Panc1 (cell line): ENCODE data around the gene USP10. TPM values are rescaled to one million over a fixed set of nuclear protein-coding genes. Genes with fewer than 3 reads are reported as not detected.

Experiments used
- ATAC-seq: fragments of 200-7000 bp; cut with Tn5 transposase; 2 replicates; pipeline ENCODE4 v1.9.1; 2020; ENCODE audit warnings: mild to moderate bottlenecking, moderate library complexity
- BruUV-seq: library from RNA; stranded (reverse); fragments of 400-500 nt; replicated peaks from 2 replicates; lab custom pipeline; 2021; lab: Mats Ljungman, UMichigan
- CTCF ChIA-PET: fragments of 300-600 bp; sonication (Branson Sonifier 250); formaldehyde crosslinking; loops from one replicate; lab custom pipeline; 2022; ENCODE audit warnings: antibody characterized with exemption; lab: Charles Lee
- POLR2A ChIA-PET: fragments of 300-600 bp; sonication (Branson Sonifier 250); formaldehyde crosslinking; loops from one replicate; lab custom pipeline; 2022; ENCODE audit warnings: antibody characterized with exemption; lab: Charles Lee
- DNase-seq: peaks from one replicate; pipeline ENCODE4 v3.0.0-alpha.2; 2010; ENCODE audit warnings: low read depth, low spot score
- H3K27ac ChIP-seq: 2 replicates; pipeline ENCODE4 v1.5.1; 2011; ENCODE audit warnings: mild to moderate bottlenecking, low read length, inconsistent platforms
- H3K27me3 ChIP-seq: fragments of 200-500 bp; sonication (Bioruptor generic); 2 replicates; pipeline ENCODE4 v1.6.0; 2014; ENCODE audit warnings: low read length, inconsistent platforms; ENCODE audit not compliant: control insufficient read depth, insufficient read depth
- H3K36me3 ChIP-seq: fragments of 200-500 bp; sonication (Bioruptor generic); 2 replicates; pipeline ENCODE4 v1.5.1; 2014; ENCODE audit warnings: inconsistent platforms, mild to moderate bottlenecking, low read length, moderate library complexity; ENCODE audit not compliant: control insufficient read depth, insufficient read depth
- H3K4me1 ChIP-seq: 2 replicates; pipeline ENCODE4 v1.5.1; 2011; ENCODE audit warnings: inconsistent platforms, mild to moderate bottlenecking, low read length, moderate library complexity; ENCODE audit not compliant: control insufficient read depth, insufficient read depth
- H3K4me3 ChIP-seq, 2 experiments: 2 replicates each; pipeline ENCODE4 v1.5.1; 2011 to 2012; ENCODE audit warnings: low read depth in 2 of 2, low read length in 2 of 2, mild to moderate bottlenecking in 2 of 2, inconsistent platforms in 1 of 2, moderate library complexity in 1 of 2
- H3K9me3 ChIP-seq: fragments of 200-500 bp; sonication (Bioruptor generic); 2 replicates; pipeline ENCODE4 v1.5.1; 2014; ENCODE audit warnings: low read depth, mild to moderate bottlenecking, inconsistent platforms, low read length, moderate library complexity; ENCODE audit not compliant: control insufficient read depth, insufficient read depth
- POLR2AphosphoS5 ChIP-seq: IDR thresholded peaks from 2 replicates; pipeline ENCODE4 v1.6.1; 2012; ENCODE audit warnings: mild to moderate bottlenecking, low read depth, low read length, moderate library complexity
- SIN3A ChIP-seq: IDR thresholded peaks from 2 replicates; pipeline ENCODE4 v1.6.1; 2012; ENCODE audit warnings: low read depth, mild to moderate bottlenecking, low read length, moderate library complexity, borderline replicate concordance; ENCODE audit not compliant: insufficient read depth
- TCF7L2 ChIP-seq: IDR thresholded peaks from 2 replicates; pipeline ENCODE4 v1.6.1; 2011; ENCODE audit warnings: mild to moderate bottlenecking, low read depth, low read length, inconsistent platforms
- in situ Hi-C: cut with HindIII; loops from 2 replicates; pipeline ENCODE4 v1.10.0; 2016; ENCODE audit warnings: low sequenced_read_pairs, low pct_unique_long_range_greater_than_20kb
- intact Hi-C: fragments of 100-400 bp; cut with micrococcal nuclease; formaldehyde crosslinking; loops from one replicate; pipeline ENCODE4 v1.10.0; 2022; ENCODE audit not compliant: unreplicated experiment
- total RNA-seq: library from RNA; stranded (reverse); gene quantifications from one replicate; pipeline ENCODE4 v1.2.1, GENCODE V29; 2021; ENCODE audit not compliant: unreplicated experiment
- TF ChIP-seq, protein P1 (sequence below), 2 experiments: IDR thresholded peaks; 2 replicates each; pipeline ENCODE4 v1.6.1; 2011 to 2012; ENCODE audit warnings: low read depth in 2 of 2, control low read depth in 1 of 2, low read length in 1 of 2, mild to moderate bottlenecking in 1 of 2, moderate library complexity in 1 of 2; ENCODE audit not compliant: insufficient read depth in 1 of 2
- TF ChIP-seq, protein P2 (sequence below): fragments of 450-650 bp; IDR thresholded peaks from 2 replicates; pipeline ENCODE4 v1.5.1; 2017; ENCODE audit warnings: mild to moderate bottlenecking

USP10 gene
- total RNA-seq, 1 experiment from 2014 or later, result 77.4 TPM

DNA sequence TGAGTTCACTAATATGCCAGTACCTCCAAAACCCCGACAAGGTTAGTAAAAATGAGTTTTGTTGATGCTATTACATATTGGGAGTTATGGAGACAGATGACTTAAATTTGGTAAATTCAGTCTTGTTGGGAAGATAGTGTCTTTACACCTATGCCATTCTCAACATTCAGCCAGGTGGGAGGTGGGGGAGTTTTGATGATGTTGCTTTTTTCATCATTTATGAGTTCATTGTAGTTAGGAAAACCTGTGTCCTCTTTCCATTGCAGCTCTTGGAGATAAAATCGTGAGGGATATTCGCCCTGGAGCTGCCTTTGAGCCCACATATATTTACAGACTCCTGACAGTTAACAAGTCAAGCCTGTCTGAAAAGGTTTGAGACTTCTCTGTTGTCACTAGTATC lies 60.1 kb downstream of the USP10 start:
- BruUV-seq, result no TSS peak
- TF ChIP-seq, protein P1, sequence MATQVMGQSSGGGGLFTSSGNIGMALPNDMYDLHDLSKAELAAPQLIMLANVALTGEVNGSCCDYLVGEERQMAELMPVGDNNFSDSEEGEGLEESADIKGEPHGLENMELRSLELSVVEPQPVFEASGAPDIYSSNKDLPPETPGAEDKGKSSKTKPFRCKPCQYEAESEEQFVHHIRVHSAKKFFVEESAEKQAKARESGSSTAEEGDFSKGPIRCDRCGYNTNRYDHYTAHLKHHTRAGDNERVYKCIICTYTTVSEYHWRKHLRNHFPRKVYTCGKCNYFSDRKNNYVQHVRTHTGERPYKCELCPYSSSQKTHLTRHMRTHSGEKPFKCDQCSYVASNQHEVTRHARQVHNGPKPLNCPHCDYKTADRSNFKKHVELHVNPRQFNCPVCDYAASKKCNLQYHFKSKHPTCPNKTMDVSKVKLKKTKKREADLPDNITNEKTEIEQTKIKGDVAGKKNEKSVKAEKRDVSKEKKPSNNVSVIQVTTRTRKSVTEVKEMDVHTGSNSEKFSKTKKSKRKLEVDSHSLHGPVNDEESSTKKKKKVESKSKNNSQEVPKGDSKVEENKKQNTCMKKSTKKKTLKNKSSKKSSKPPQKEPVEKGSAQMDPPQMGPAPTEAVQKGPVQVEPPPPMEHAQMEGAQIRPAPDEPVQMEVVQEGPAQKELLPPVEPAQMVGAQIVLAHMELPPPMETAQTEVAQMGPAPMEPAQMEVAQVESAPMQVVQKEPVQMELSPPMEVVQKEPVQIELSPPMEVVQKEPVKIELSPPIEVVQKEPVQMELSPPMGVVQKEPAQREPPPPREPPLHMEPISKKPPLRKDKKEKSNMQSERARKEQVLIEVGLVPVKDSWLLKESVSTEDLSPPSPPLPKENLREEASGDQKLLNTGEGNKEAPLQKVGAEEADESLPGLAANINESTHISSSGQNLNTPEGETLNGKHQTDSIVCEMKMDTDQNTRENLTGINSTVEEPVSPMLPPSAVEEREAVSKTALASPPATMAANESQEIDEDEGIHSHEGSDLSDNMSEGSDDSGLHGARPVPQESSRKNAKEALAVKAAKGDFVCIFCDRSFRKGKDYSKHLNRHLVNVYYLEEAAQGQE (IDR thresholded peaks at IDR 0.05; ENCODE audit: insufficient read depth in 1 of 2, low read depth in 2 of 2, low read length in 1 of 2), result no peak
- TF ChIP-seq SIN3A, result no peak
- TF ChIP-seq, protein P2, sequence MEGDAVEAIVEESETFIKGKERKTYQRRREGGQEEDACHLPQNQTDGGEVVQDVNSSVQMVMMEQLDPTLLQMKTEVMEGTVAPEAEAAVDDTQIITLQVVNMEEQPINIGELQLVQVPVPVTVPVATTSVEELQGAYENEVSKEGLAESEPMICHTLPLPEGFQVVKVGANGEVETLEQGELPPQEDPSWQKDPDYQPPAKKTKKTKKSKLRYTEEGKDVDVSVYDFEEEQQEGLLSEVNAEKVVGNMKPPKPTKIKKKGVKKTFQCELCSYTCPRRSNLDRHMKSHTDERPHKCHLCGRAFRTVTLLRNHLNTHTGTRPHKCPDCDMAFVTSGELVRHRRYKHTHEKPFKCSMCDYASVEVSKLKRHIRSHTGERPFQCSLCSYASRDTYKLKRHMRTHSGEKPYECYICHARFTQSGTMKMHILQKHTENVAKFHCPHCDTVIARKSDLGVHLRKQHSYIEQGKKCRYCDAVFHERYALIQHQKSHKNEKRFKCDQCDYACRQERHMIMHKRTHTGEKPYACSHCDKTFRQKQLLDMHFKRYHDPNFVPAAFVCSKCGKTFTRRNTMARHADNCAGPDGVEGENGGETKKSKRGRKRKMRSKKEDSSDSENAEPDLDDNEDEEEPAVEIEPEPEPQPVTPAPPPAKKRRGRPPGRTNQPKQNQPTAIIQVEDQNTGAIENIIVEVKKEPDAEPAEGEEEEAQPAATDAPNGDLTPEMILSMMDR, result no peak
- no peak for TF ChIP-seq POLR2AphosphoS5
- Histone ChIP-seq H3K36me3 (peaks cover 6% of the 10 kb centered on the region; the same call in 1 of the 2 replicates), H3K4me1 (0 out of 2 replicates have a peak, but pooled peaks cover under 1% of the 10 kb centered on the region), H3K27me3 (no peaks in the 10 kb centered on the region), H3K4me3 (no peak overlapping the region), H3K9me3 (no peaks in the 10 kb centered on the region), H3K27ac (no peak overlapping the region)
- in situ Hi-C loops (no loop called here), intact Hi-C loops (no loop called here)
- ChIA-PET CTCF (no interaction called here), POLR2A (no interaction called here)
- ATAC-seq (no peak), DNase-seq (no peak)

DNA sequence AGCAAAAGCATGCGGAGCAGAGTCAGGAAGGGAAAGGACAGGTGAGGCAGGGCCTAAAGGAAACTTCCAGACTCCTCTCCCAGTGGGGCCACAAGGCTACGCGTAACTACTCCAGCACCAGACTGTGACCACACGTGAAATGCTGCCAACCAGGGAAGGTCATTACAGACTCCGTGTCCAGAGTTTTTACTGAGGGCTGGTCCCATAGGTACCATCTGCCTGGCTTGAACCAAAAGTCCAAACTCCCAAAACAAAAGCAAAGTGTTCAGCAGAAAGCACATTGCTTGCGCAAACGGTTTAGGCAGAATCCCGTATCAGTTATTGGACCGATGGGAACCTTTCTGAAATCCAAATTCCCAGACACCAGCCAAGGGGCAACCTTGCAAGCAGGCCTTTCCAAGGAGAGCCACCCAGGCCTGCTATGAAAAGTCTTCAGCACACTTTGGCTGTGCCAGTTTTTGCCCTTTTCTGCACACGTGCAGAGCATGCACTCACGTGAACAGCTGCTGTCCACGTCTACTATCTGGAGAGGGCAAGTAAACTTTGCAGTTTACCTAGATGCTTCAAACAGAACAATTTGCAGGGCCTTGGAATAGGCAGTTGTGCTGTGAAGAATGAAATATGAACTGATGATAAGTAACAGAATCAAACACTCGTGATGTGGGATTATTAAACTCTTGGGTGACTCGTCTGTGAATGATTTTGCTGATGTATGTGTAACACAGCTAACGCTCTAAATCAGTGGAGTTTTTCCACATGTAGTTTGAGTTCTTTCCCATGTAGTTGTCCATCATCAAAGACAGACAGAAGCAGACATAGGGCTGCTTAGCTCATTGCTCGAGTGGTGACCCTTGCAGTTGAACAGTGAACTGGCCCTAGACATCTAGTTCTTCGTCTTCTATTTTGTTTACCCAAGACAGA lies 61.9 kb downstream of the USP10 start:
- TF ChIP-seq, protein P1 (IDR thresholded peaks at IDR 0.05; ENCODE audit: insufficient read depth in 1 of 2, low read depth in 2 of 2, low read length in 1 of 2), result no peak
- no peak for TF ChIP-seq TCF7L2
- TF ChIP-seq, protein P2, result no peak
- no peak for TF ChIP-seq SIN3A
- no peak for TF ChIP-seq POLR2AphosphoS5
- Histone ChIP-seq H3K4me1 (no peaks in the 10 kb centered on the region), H3K27ac (no peak overlapping the region), H3K27me3 (no peaks in the 10 kb centered on the region), H3K9me3 (no peaks in the 10 kb centered on the region), H3K4me3 (no peak overlapping the region), H3K36me3 (peaks cover 6% of the 10 kb centered on the region; the same call in 1 of the 2 replicates)
- BruUV-seq, result no TSS peak
- CTCF ChIA-PET, result no interaction called here
- POLR2A ChIA-PET, result no interaction called here
- no peak for ATAC-seq
- intact Hi-C loops (no loop called here), in situ Hi-C loops (no loop called here)
- no peak for DNase-seq
